Measurements from ENCODE around the gene OR6C68. TPM values are rescaled to one million over a fixed set of nuclear protein-coding genes. Genes with fewer than 3 reads are reported as not detected.

OR6C68 gene
- total and polyA plus RNA-seq, 4 experiments from 2014 or later, result not detected

GRCh38 chr12:55501601-55502000, 9.4 kb downstream of the OR6C68 start:
- DNase-seq, result no peak
- Histone ChIP-seq H3K4me3 (ENCODE audit: low read length in 2 of 2) (no peak overlapping the region), H3K27ac (ENCODE audit: low read depth, low read length) (no peak overlapping the region), H3K36me3 (ENCODE audit: insufficient read depth, low read length) (no peaks in the 10 kb centered on the region), H3K27me3 (ENCODE audit: insufficient read depth, low read length) (no peaks in the 10 kb centered on the region), H3K9me3 (ENCODE audit: control insufficient read depth in 1 of 2, low read length in 2 of 2) (no peaks in the 10 kb centered on the region), H3K4me1 (ENCODE audit: insufficient read depth, low read length) (no peaks in the 10 kb centered on the region)
- ChIA-PET CTCF (ENCODE audit: partially characterized antibody) (no interaction called here), POLR2A (ENCODE audit: partially characterized antibody) (no interaction called here)
- peaks cover 0 to 3% (median 0%) of the 10 kb centered on the region in 4 donors for H3K4me1 Mint-ChIP-seq
- H3K4me3 Mint-ChIP-seq, result no peak overlapping the region
- no peaks in the 10 kb centered on the region for H3K36me3 Mint-ChIP-seq
- peaks cover 4 to 12% of the 10 kb centered on the region in 2 donors for H3K27me3 Mint-ChIP-seq
- H3K27ac Mint-ChIP-seq, result no peak overlapping the region
- H3K9me3 Mint-ChIP-seq, result peaks cover 0 to 5% (median 0%) of the 10 kb centered on the region in 8 donors
- intact Hi-C loops (cut with micrococcal nuclease), result no loop called here

- peak in 1 of 5 donors; percentile 32 for DNase-seq
- Histone ChIP-seq H3K36me3 (ENCODE audit: insufficient read depth, low read length) (no peaks in the 10 kb centered on the region), H3K27me3 (ENCODE audit: insufficient read depth, low read length) (no peaks in the 10 kb centered on the region), H3K9me3 (ENCODE audit: control insufficient read depth in 1 of 2, low read length in 2 of 2) (no peaks in the 10 kb centered on the region), H3K27ac (ENCODE audit: low read depth, low read length) (no peak overlapping the region), H3K4me1 (ENCODE audit: insufficient read depth, low read length) (no peaks in the 10 kb centered on the region), H3K4me3 (ENCODE audit: low read length in 2 of 2) (no peak overlapping the region)
- intact Hi-C loops (cut with micrococcal nuclease), result no loop called here
- peaks cover 0 to 5% (median 2%) of the 10 kb centered on the region in 8 donors for H3K9me3 Mint-ChIP-seq
- H3K36me3 Mint-ChIP-seq, result peaks cover 0 to 2% of the 10 kb centered on the region in 2 donors
- peaks cover 14% of the 10 kb centered on the region in 2 donors for H3K27me3 Mint-ChIP-seq
- H3K4me3 Mint-ChIP-seq, result no peak overlapping the region
- ChIA-PET POLR2A (ENCODE audit: partially characterized antibody) (no interaction called here), CTCF (ENCODE audit: partially characterized antibody) (no interaction called here)
- no peak overlapping the region for H3K27ac Mint-ChIP-seq
- no peaks in the 10 kb centered on the region for H3K4me1 Mint-ChIP-seq
Measured at GRCh38 chr12:55515696-55516095, 23.5 kb downstream of the OR6C68 start.

- ChIA-PET CTCF (ENCODE audit: partially characterized antibody) (no interaction called here), POLR2A (ENCODE audit: partially characterized antibody) (no interaction called here)
- Mint-ChIP-seq H3K27me3 (peaks cover 14% of the 10 kb centered on the region in 2 donors), H3K36me3 (peaks cover 0 to 2% of the 10 kb centered on the region in 2 donors), H3K27ac (no peak overlapping the region), H3K4me1 (no peaks in the 10 kb centered on the region), H3K4me3 (no peak overlapping the region), H3K9me3 (peaks cover 0 to 5% (median 4%) of the 10 kb centered on the region in 8 donors)
- Histone ChIP-seq H3K9me3 (ENCODE audit: control insufficient read depth in 1 of 2, low read length in 2 of 2) (no peaks in the 10 kb centered on the region), H3K4me1 (ENCODE audit: insufficient read depth, low read length) (no peaks in the 10 kb centered on the region), H3K4me3 (ENCODE audit: low read length in 2 of 2) (no peak overlapping the region), H3K36me3 (ENCODE audit: insufficient read depth, low read length) (no peaks in the 10 kb centered on the region), H3K27me3 (ENCODE audit: insufficient read depth, low read length) (no peaks in the 10 kb centered on the region), H3K27ac (ENCODE audit: low read depth, low read length) (no peak overlapping the region)
- no peak for DNase-seq
- intact Hi-C loops (cut with micrococcal nuclease), result no loop called here
Measured at GRCh38 chr12:55516391-55516790, 24.2 kb downstream of the OR6C68 start.

Other genes with a start within 250 kb of the OR6C68 start
- not detected for gene OR6C74, start 247.8 kb upstream of the OR6C68 start, total RNA-seq
- not detected for gene OR6C74, start 247.8 kb upstream of the OR6C68 start, polyA plus RNA-seq
- gene OR6C6, start 195.8 kb upstream of the OR6C68 start, total RNA-seq, result not detected
- gene OR6C6, start 195.8 kb upstream of the OR6C68 start, polyA plus RNA-seq, result not detected
- gene OR6C1, start 178.0 kb upstream of the OR6C68 start, total RNA-seq, result not detected
- gene OR6C1, start 178.0 kb upstream of the OR6C68 start, polyA plus RNA-seq, result not detected
- gene OR6C3, start 161.6 kb upstream of the OR6C68 start, total RNA-seq, result not detected
- gene OR6C3, start 161.6 kb upstream of the OR6C68 start, polyA plus RNA-seq, result not detected
- not detected for gene OR6C75, start 129.4 kb upstream of the OR6C68 start, total RNA-seq
- gene OR6C75, start 129.4 kb upstream of the OR6C68 start, polyA plus RNA-seq, result not detected
- not detected for gene OR6C65, start 91.8 kb upstream of the OR6C68 start, total RNA-seq
- gene OR6C65, start 91.8 kb upstream of the OR6C68 start, polyA plus RNA-seq, result not detected
- not detected for gene OR6C76, start 66.1 kb upstream of the OR6C68 start, total RNA-seq
- not detected for gene OR6C76, start 66.1 kb upstream of the OR6C68 start, polyA plus RNA-seq
- gene OR6C2, start 48.3 kb upstream of the OR6C68 start, total RNA-seq, result not detected
- not detected for gene OR6C2, start 48.3 kb upstream of the OR6C68 start, polyA plus RNA-seq
- not detected for gene OR6C70, start 22.2 kb upstream of the OR6C68 start, total RNA-seq
- gene OR6C70, start 22.2 kb upstream of the OR6C68 start, polyA plus RNA-seq, result not detected
- not detected for gene OR6C4, start 57.2 kb downstream of the OR6C68 start, total RNA-seq
- not detected for gene OR6C4, start 57.2 kb downstream of the OR6C68 start, polyA plus RNA-seq
- not detected for gene OR2AP1, start 80.1 kb downstream of the OR6C68 start, total RNA-seq
- not detected for gene OR2AP1, start 80.1 kb downstream of the OR6C68 start, polyA plus RNA-seq
- gene OR10P1, start 144.5 kb downstream of the OR6C68 start, total RNA-seq, result not detected
- gene OR10P1, start 144.5 kb downstream of the OR6C68 start, polyA plus RNA-seq, result not detected
- gene ITGA7, start 215.5 kb downstream of the OR6C68 start, total RNA-seq, result 1 to 10 TPM; 2.5 to 2.9 TPM
- not detected for gene ITGA7, start 215.5 kb downstream of the OR6C68 start, polyA plus RNA-seq
- 10 to 100 TPM; 80.3 to 87.0 TPM for gene BLOC1S1, start 223.7 kb downstream of the OR6C68 start, total RNA-seq
- 10 to 100 TPM; 75.1 to 87.1 TPM for gene BLOC1S1, start 223.7 kb downstream of the OR6C68 start, polyA plus RNA-seq
- 10 to 100 TPM; 29.9 to 32.5 TPM for gene RDH5, start 228.0 kb downstream of the OR6C68 start, total RNA-seq
- 1 to 10 TPM; 1.4 to 1.8 TPM for gene RDH5, start 228.0 kb downstream of the OR6C68 start, polyA plus RNA-seq
- 10 to 100 TPM; 76.4 to 79.7 TPM for gene CD63, start 236.6 kb downstream of the OR6C68 start, total RNA-seq
- gene CD63, start 236.6 kb downstream of the OR6C68 start, polyA plus RNA-seq, result 100 to 1,000 TPM; 191 to 349 TPM